HG03442 (cell line): ENCODE data around the gene GCK.
"Not testable (repeated sequence)": the region's sequence is repeated elsewhere in the genome, so short reads cannot be mapped to it uniquely, and the experiment has no call there.

Experiments
- ATAC-seq: cut with Tn5 transposase; IDR thresholded peaks from one replicate; pipeline ENCODE4 v1.9.1; 2021; ENCODE audit warnings: mild to moderate bottlenecking, moderate library complexity; ENCODE audit not compliant: unreplicated experiment

GCK gene

GRCh38 chr7:44210107-44210506 is 20.9 kb upstream of the GCK start:
- no peak for ATAC-seq

- no peak for ATAC-seq
These were observed 18.8 kb upstream of the GCK start for GRCh38 chr7:44208085-44208484.

GRCh38 chr7:44206008-44206407 is 16.8 kb upstream of the GCK start:
- ATAC-seq: no peak

GRCh38 chr7:44201813-44202212 is 12.6 kb upstream of the GCK start:
- ATAC-seq: no peak

GRCh38 chr7:44200699-44201461 is 11.6 kb upstream of the GCK start, which contains the start of gene YKT6:
Gene YKT6, plus strand, starts transcription at chr7:44200978. Its CDS starts 158 bp downstream, at chr7:44201136.
- ATAC-seq: peak; percentile 98

GRCh38 chr7:44200163-44200562 is 10.9 kb upstream of the GCK start:
- not testable (repeated sequence) for ATAC-seq

GRCh38 chr7:44197474-44197873 is 8.2 kb upstream of the GCK start:
- no peak for ATAC-seq

- ATAC-seq: peak; percentile 31
These were observed 7.2 kb upstream of the GCK start for GRCh38 chr7:44196450-44196872.

- ATAC-seq: no peak
These were observed 6.7 kb upstream of the GCK start for GRCh38 chr7:44195889-44196288.

GRCh38 chr7:44194562-44195145 is 5.4 kb upstream of the GCK start:
- no peak for ATAC-seq

- ATAC-seq: no peak
These were observed 4.8 kb upstream of the GCK start for GRCh38 chr7:44194069-44194468.

- ATAC-seq: no peak
These were observed 4.0 kb upstream of the GCK start for GRCh38 chr7:44193011-44193802.

- no peak for ATAC-seq
These were observed 1.9 kb upstream of the GCK start for GRCh38 chr7:44191171-44191570.

- ATAC-seq: no peak
These were observed 994 bp upstream of the GCK start for GRCh38 chr7:44189993-44190872.

GRCh38 chr7:44188480-44189225 is 586 bp downstream of the GCK start:
- no peak for ATAC-seq

- ATAC-seq: no peak
These were observed 1.4 kb downstream of the GCK start for GRCh38 chr7:44187636-44188416.

- no peak for ATAC-seq
These were observed 2.5 kb downstream of the GCK start for GRCh38 chr7:44186736-44187135.

- no peak for ATAC-seq
These were observed 3.5 kb downstream of the GCK start for GRCh38 chr7:44185729-44186128.

GRCh38 chr7:44184873-44185446 is 4.3 kb downstream of the GCK start:
- ATAC-seq: no peak
